Cerebellar nuclear complex (tissue), 1 donor: Measurements from ENCODE around the gene SLC25A48.

Experiments used
- DNase-seq, 2 experiments: peaks; one replicate each; lab custom pipeline; 2025; lab: John Stamatoyannopoulos, UW

The SLC25A48 gene

DNA sequence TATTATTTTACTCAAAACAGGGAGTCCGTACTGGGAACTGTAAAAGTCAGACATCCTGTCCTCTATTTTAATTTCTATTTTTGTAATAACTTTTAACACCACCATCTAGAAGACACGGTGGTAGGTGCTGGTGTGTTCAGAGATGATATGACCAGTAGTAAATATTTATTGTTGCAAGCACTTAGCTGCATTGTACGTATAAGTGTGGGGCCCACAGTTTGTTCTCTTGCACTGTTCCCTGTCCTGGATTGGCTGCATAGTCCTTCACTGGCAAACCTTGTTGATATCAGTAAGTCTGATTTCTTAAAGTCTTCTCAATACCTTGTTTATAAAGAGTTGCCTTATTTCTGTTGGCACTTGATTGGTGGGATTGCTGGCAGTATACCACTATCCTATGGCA, 85.7 kb downstream of the SLC25A48 start:
- no peak for DNase-seq

DNA sequence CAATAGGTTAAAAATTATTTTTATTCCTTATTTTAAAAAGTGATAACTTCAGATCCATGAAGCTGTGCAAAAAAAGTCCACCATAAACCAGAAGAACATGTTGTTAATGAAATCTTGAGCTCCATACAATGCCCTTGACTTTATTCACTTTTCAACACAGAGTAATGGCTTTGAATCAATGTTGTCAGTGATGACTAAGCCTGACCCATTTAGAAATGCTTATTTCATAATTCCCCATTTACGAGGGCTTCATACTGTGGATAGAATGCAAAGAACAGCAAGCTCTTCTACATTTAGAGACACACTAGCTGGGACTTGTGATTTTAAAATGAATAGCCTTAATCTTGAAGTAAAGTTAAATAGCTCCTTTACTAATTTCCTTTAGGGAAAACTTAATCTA, 86.9 kb downstream of the SLC25A48 start:
- DNase-seq: no peak

DNA sequence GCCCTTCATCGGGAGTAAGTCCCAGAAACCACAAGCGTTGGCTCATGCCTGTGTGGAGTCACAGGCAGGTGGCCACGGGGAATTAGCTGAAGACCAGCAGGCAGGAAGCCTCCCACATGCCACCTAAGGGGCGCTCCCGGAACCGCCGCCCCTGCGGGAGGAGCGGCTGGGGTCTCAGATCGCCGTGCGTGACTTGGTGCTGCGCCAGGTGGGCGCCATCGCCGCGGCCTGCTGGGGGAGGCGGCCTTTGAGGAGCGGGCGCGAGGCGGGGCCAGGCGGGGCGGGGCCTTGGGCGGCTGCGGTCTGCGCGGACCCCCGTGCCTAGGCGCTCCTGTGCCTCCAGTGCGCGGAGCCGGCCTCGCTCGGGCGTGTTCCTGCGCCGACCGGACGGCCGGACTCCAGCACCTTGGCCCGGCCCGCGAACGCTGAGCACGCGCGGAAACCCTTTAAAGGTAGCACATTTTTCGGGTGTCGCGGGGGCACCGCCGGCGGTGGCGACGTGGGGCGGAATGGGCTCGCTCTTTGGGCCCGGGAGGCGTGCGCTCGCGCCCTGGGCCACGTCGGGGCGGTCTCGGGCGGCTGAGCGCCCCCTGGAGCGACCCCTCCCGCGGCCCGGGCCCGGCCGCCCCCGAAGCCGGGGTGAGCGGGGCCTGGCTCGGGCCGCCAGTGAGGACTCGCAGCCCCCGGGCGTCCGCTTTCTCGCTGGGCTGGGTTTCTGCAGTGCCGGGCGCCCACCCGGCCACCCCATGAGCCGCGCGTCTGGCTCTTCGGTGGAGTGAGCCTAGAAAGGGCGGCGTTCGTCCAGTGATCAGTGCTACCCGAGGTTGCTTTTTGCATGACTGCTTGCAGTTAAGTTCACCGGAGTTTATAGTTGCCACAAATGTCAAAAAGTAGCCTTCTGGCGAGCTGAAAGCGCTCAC, 95.8 kb downstream of the SLC25A48 start:
- DNase-seq: no peak

- no peak for DNase-seq
Measured at GRCh38 chr5:135930949-135931295, 96.5 kb downstream of the SLC25A48 start.

- no peak for DNase-seq
Measured at GRCh38 chr5:135934939-135935338, 100.5 kb downstream of the SLC25A48 start.

GRCh38 chr5:135937245-135937911, 102.9 kb downstream of the SLC25A48 start:
- no peak for DNase-seq
